ENCODE measurements around the gene MFSD6. TPM values are rescaled to one million over a fixed set of nuclear protein-coding genes. Genes with fewer than 3 reads are reported as not detected.
"Not testable (repeated sequence)": the region's sequence is repeated elsewhere in the genome, so short reads cannot be mapped to it uniquely, and the experiment has no call there.

MFSD6 gene
- total RNA-seq, 4 donors from 2014 or later = 87.1 to 96.6 (median 92.4) TPM

GRCh38 chr2:190488516-190489233, 80.5 kb downstream of the MFSD6 start:
- Histone ChIP-seq H3K9me3 (no peaks in the 10 kb centered on the region), H3K27me3 (no peaks in the 10 kb centered on the region), H3K36me3 (peaks cover 0 to 44% (median 4%) of the 10 kb centered on the region in 3 donors), H3K4me1 (peaks cover 0 to 9% (median 0%) of the 10 kb centered on the region in 4 donors), H3K4me3 (no peak overlapping the region), H3K27ac (no peak overlapping the region)
- TF ChIP-seq POLR2A (IDR thresholded peaks at IDR 0.05) (no peak), EP300 (IDR thresholded peaks at IDR 0.05) (no peak), CTCF (IDR thresholded peaks at IDR 0.05) (no peak)
- no peak for DNase-seq (ENCODE audit: low spot score in 2 of 2)
- WGBS, 2 donors = 95 to 97% methylated on average over 6 of the region's 6 CpGs

GRCh38 chr2:190489475-190489874, 81.3 kb downstream of the MFSD6 start:
- Histone ChIP-seq H3K27me3 (no peaks in the 10 kb centered on the region), H3K4me3 (no peak overlapping the region), H3K4me1 (peaks cover 0 to 4% (median 0%) of the 10 kb centered on the region in 4 donors), H3K9me3 (no peaks in the 10 kb centered on the region), H3K27ac (no peak overlapping the region), H3K36me3 (peaks cover 0 to 44% (median 4%) of the 10 kb centered on the region in 3 donors)
- 87 to 89% methylated on average over 4 of the region's 4 CpGs for WGBS, 2 donors
- no peak for TF ChIP-seq CTCF (IDR thresholded peaks at IDR 0.05)
- TF ChIP-seq POLR2A (IDR thresholded peaks at IDR 0.05) = no peak
- no peak for TF ChIP-seq EP300 (IDR thresholded peaks at IDR 0.05)
- no peak for DNase-seq (ENCODE audit: low spot score in 2 of 2)

- TF ChIP-seq CTCF (IDR thresholded peaks at IDR 0.05) = no peak
- TF ChIP-seq EP300 (IDR thresholded peaks at IDR 0.05) = no peak
- no peak for TF ChIP-seq POLR2A (IDR thresholded peaks at IDR 0.05)
- Histone ChIP-seq H3K27ac (no peak overlapping the region), H3K4me1 (no peaks in the 10 kb centered on the region), H3K36me3 (peaks cover 0 to 44% (median 4%) of the 10 kb centered on the region in 3 donors), H3K9me3 (no peaks in the 10 kb centered on the region), H3K4me3 (no peak overlapping the region), H3K27me3 (no peaks in the 10 kb centered on the region)
- DNase-seq (ENCODE audit: low spot score in 2 of 2) = no peak
- WGBS, 2 donors = 65 to 78% methylated on average over 3 of the region's 3 CpGs
Measured at GRCh38 chr2:190490502-190490901, 82.3 kb downstream of the MFSD6 start.

GRCh38 chr2:190493095-190493494, 84.9 kb downstream of the MFSD6 start:
- DNase-seq (ENCODE audit: low spot score in 2 of 2) = no peak
- Histone ChIP-seq H3K27ac (no peak overlapping the region), H3K9me3 (no peaks in the 10 kb centered on the region), H3K4me3 (no peak overlapping the region), H3K27me3 (no peaks in the 10 kb centered on the region), H3K36me3 (peaks cover 0 to 53% (median 4%) of the 10 kb centered on the region in 3 donors), H3K4me1 (no peaks in the 10 kb centered on the region)
- 70 to 94% methylated on average over 2 of the region's 2 CpGs for WGBS, 2 donors
- TF ChIP-seq EP300 (IDR thresholded peaks at IDR 0.05) (no peak), POLR2A (IDR thresholded peaks at IDR 0.05) (no peak), CTCF (IDR thresholded peaks at IDR 0.05) (no peak)

- H3K4me3 ChIP-seq; H3K4me1 ChIP-seq; H3K27ac ChIP-seq; H3K9me3 ChIP-seq; H3K27me3 ChIP-seq; DNase-seq (ENCODE audit: low spot score in 2 of 2): not testable (repeated sequence)
- WGBS, 2 donors = 89 to 91% methylated on average over 3 of the region's 3 CpGs
- peaks cover 0 to 50% (median 4%) of the 10 kb centered on the region in 3 donors for H3K36me3 ChIP-seq
Measured at GRCh38 chr2:190494600-190495227, 86.6 kb downstream of the MFSD6 start.
